K562 (cell line): ENCODE data around the gene MAPK8IP2.

Source experiments
- CEBPB ChIP-seq: fragments of 450-650 bp; IDR thresholded peaks from 2 replicates; pipeline ENCODE4 v1.6.1; 2016; ENCODE audit warnings: missing genetic modification characterization, missing compliant biosample characterization
- HDAC2 ChIP-seq: fragments of 450-650 bp; IDR thresholded peaks from 2 replicates; pipeline ENCODE4 v1.6.1; 2016; ENCODE audit warnings: mild to moderate bottlenecking
- HNRNPK ChIP-seq: fragments of 200-400 bp; formaldehyde crosslinking; IDR thresholded peaks from one replicate; pipeline ENCODE4 v1.6.1; 2018; ENCODE audit warnings: mild to moderate bottlenecking, low read depth, low read length; ENCODE audit not compliant: poor library complexity, severe bottlenecking
- YY1 ChIP-seq, 3 experiments: IDR thresholded peaks; 2 replicates each; pipeline ENCODE4 v1.6.1; 2011; ENCODE audit warnings: low read length in 2 of 3, mild to moderate bottlenecking in 2 of 3, moderate library complexity in 2 of 3, borderline replicate concordance in 1 of 3, control low read depth in 1 of 3, low read depth in 1 of 3; ENCODE audit not compliant: insufficient read depth in 3 of 3, insufficient replicate concordance in 2 of 3, control insufficient read depth in 1 of 3, insufficient read length in 1 of 3; ENCODE audit errors: extremely low read depth in 1 of 3
- ZNF583 ChIP-seq: fragments of 250-450 bp; sonication (Bioruptor Pico); IDR thresholded peaks from 2 replicates; pipeline ENCODE4 v1.4.0; 2020
- TF ChIP-seq, protein P1 (sequence below): sonication (generic); formaldehyde crosslinking; IDR thresholded peaks from 2 replicates; pipeline ENCODE4 v1.8.1; 2022; ENCODE audit warnings: missing genetic modification reagents

DNA sequence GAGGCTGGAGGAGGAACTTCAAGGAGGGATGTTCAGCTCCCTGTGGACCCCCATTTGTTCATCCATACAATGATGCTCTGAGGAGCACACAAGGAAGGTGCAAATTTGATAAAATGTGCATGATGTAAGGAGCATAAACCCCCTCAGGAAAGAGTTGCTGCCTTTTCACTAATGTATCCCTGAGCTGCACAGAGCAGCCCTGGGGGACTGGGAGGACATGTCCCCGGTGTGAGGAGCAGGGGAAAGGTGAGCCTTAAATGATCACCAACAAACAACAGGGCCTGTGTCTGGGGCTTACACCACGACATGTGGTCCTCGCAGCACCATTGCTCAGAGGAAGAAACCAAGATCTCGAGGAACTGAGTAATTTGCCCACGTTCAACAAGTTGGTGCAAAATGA lies 3.5 kb upstream of the MAPK8IP2 start:
- TF ChIP-seq HDAC2: no peak
- TF ChIP-seq ZNF583: no peak
- no peak for TF ChIP-seq HNRNPK
- TF ChIP-seq YY1 (IDR thresholded peaks at IDR 0.05; ENCODE audit: borderline replicate concordance in 1 of 3, control insufficient read depth in 1 of 3, extremely low read depth in 1 of 3, insufficient read depth in 3 of 3, insufficient read length in 1 of 3, insufficient replicate concordance in 2 of 3, low read depth in 1 of 3, low read length in 2 of 3): no peak
- TF ChIP-seq CEBPB (tag): no peak
- TF ChIP-seq, protein P1, sequence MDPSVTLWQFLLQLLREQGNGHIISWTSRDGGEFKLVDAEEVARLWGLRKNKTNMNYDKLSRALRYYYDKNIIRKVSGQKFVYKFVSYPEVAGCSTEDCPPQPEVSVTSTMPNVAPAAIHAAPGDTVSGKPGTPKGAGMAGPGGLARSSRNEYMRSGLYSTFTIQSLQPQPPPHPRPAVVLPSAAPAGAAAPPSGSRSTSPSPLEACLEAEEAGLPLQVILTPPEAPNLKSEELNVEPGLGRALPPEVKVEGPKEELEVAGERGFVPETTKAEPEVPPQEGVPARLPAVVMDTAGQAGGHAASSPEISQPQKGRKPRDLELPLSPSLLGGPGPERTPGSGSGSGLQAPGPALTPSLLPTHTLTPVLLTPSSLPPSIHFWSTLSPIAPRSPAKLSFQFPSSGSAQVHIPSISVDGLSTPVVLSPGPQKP: no peak
